Activated CD4-positive, alpha-beta T cell treated with anti-CD3 and anti-CD28 coated beads, Interleukin-2, Interleukin-4, amounts not matched to agents 100 ng/mL and 50 ng/mL, durations not matched to agents 16 hours and 8 hours (primary cell): ENCODE measurements around the gene SHANK2.

Experiments
- DNase-seq: peaks from one replicate; pipeline ENCODE4 v3.0.0-alpha.2; 2020; ENCODE audit warnings: low spot score

SHANK2 gene

DNA sequence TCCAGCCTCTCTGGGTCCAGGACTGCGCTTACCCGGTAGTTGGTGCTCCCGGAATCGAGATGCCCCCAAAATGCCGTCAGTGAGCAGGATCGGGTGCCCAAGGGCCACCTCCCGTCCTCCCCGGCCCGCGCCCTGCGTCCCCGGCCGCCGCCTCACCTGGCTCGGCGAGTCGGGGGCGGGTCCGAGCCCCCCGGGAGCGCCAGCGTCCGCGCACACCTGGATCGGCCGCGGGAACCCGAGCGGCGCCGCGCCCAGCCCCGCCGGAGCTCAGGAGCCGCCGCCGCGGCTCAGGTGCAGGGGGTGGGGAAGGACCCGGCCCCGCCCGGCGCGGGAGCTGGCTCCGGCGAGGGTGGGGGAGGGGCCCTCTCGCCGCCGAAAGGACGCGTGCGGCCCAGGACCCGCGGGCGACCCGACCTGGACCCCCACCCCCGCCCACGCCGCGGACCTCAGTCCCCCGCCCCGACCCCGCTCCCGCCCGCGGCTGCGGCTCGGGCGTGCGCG, at the start of gene SHANK2:
Gene SHANK2 (minus strand): TSS at position 309 of the 501 bp plus-strand sequence. CDS start 105,251 bp downstream, outside the sequence.
- DNase-seq = no peak

DNA sequence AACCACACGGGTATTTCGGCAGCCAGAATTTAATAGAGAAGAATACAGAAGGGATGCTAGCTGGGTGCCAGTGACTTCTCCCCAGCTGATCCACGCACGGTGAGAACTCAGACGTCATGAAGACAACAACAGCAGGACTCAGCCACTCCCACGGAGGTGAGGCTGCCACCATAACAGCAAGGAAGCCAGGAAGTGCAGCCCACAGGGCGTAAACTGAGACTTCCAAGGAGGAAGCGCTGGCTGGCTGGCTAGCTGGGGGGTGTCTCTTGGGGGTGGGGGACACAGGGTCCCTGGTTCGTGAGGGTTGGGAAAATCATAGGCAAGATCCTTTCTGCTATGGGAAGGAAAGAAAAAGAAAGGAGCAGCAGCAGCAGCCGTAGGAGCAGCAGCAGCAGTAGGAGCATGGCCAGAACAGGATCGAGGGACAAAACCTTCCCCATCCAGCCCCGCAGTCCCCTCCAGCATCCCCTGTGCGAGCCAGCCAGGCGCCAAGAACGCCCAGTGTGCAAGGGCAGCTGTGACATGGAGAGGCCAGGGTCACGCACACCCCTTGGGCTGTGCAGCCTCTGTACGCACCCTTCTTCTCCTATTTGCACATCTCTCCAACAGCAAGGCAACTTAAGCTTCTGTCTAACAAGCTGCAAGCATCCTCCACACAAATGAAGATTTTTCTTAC, 49.6 kb upstream of the SHANK2 start:
- DNase-seq = no peak

DNA sequence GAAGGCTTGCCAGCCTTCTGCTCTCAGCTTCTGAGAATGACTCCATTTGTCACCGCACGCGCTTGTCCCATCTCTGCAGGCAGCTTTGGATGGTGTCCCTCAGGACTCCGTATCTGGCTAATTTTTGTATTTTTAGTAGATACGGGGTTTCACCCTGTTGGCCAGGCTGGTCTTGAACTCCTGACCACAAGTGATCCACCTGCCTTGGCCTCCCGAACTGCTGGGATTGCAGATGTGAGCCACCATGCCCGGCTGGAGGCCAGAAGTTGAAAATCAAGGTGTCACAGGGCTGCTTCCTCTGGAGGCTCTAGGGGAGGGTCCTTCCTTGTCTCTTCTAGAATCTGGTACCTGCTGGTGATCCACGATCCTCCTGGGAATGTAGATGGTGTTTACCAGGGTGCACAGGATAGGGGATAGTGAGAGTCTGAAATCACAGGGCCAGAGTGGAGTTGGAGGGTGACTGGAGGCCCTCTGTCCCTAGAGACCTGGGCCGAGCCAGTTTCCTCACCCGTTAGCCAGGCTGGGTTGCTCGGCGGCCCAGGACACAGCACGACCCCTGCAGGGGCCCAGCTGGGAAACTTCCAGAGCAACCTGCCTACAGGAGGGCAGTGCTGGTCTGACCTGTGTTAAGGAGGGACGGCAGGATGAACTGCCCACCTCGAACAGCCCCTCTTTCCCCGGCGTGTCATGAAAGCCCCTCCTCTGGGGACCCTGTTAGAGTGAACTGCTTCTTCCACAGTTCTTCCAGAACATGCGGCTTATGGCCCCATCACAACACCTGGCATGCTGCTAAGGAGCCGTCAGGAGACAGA, 48.9 kb upstream of the SHANK2 start:
- no peak for DNase-seq

DNA sequence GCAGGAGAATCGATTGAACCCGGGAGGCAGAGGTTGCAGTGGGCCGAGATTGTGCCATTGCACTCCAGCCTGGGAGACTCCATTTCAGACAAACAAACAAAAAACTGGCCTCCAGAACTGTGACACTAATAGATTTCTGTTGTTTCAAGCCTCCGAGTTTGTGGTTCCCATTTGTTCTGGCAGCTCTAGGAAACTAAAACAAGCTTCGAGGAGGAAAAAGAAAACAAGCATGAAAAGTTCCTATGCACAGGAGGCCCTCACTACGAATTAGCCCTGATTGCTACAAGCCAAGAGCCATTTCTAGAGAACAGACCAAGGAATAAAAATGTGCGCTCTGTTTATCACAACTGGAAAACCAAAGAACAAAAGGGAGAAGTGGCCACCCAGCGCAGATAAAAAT, 47.8 kb upstream of the SHANK2 start:
- no peak for DNase-seq

DNA sequence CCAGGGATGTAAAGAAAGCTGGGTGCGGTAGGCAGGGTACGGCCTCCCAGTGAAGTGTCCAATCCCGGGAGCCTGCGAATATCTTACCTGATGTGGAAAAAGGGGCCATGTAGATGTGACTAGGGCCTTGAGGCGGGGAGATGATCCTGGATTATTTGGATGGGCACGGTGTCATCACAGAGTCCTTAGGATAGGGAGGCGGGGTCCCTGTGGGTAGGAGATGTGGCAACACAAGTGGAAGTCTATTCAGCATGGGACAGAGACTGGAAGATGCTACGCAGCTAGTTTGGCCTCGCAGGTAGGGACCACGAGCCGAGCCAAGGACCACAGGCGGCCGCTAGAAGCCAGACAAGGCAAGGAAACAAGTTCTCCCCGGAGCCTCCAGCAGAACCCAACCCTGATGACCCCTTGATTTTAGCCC, 46.4 kb upstream of the SHANK2 start:
- no peak for DNase-seq

DNA sequence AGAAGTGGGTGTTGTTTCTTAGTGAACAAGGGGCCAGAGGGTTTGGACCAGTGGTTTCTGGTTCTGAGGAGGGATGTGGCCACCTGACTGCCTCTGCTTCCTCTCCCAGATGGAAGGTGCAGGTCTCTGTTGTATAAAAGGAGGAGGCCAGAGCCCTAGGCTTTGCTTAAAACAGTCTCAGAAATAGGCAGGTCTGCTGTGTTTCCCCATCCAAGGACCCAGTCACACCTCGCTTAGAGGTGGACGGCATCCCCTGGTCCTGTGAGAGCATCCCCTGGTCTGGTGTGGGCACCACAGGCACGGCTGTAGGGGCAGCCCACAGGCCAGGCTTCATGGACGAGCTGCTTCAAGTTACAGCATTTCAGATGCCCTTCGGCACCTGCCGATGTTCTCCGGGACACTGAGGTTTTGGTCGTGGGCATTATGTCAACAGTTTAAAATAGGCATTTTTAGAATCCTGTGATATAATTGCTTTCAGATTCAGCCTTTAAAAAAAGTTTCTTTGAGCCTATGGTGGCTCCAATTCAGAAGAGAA, 45.7 kb upstream of the SHANK2 start:
- DNase-seq = no peak

DNA sequence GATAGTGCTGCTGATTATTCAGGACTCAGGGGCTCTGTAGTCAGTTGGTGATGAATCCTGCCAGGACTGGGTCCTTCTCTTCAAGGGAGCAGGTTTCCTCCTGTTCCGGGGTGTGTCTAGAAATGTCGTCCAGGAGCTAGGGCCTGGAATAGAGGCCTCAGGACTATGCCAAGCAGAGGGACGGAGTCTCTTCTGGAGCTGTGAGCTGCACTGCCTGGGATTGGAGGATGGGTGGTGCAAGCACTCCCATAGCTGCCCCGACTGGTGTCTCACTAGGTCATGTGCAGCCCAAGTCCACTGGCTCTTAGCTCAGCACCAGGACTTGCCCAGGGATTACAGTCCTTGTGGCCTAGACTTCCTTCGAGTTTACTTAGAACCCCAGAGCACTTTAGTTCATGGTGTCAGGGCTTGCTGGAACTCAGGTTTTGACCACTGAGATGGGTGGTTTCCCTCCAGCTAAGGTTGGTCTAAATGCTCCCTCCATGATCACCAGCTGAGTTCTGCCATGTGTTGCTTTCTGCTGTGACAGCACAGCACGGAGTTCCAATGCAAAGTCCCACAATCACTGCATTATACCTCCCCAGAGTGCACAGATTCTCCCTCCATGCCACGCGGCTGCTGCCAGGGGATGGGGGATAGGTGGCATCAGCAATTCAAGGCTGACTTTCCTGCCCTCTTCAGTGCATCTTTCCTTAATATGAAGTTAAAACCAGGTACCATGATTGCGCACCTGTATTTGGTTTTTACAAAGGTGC, 42.6 kb upstream of the SHANK2 start:
- no peak for DNase-seq

DNA sequence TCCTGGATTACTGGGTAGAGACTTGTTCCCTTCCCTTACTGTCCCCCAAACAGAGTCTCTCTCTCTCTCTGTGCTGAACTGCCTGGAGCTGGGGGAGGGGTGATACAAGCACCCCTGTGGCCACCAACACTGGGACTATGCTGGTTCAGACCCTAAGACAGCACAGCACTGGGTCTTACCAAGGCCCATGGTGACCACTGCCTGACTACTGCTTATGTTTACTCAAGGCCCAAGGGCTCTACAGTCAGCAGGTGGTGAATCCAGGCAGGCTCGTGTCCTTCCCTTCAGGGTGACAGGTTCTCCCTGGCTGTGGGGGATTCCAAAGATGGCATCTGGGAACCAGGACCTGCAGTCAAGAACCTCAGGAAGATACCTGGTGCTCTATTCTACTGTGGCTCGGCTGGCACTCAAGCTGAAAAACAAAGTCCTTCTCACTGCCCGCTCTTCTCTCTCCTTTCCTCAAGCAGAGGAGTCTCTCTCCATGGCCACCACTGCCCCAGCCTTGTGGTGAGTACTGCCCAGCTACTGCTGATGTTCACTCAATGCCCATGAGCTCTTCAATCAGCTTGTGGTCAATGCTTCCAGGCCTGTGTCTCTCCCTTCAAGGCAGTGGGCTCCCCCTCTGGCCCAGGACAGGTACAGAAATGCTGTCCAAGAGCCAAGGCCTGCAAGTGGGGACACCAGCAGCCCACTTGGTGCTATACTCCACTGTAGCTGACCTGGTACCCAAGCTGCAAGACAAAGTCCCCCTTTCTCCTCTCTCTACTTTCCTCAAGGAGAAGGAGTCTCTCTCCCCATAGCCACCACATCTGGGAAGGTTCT, 41.8 kb upstream of the SHANK2 start:
- DNase-seq = no peak

DNA sequence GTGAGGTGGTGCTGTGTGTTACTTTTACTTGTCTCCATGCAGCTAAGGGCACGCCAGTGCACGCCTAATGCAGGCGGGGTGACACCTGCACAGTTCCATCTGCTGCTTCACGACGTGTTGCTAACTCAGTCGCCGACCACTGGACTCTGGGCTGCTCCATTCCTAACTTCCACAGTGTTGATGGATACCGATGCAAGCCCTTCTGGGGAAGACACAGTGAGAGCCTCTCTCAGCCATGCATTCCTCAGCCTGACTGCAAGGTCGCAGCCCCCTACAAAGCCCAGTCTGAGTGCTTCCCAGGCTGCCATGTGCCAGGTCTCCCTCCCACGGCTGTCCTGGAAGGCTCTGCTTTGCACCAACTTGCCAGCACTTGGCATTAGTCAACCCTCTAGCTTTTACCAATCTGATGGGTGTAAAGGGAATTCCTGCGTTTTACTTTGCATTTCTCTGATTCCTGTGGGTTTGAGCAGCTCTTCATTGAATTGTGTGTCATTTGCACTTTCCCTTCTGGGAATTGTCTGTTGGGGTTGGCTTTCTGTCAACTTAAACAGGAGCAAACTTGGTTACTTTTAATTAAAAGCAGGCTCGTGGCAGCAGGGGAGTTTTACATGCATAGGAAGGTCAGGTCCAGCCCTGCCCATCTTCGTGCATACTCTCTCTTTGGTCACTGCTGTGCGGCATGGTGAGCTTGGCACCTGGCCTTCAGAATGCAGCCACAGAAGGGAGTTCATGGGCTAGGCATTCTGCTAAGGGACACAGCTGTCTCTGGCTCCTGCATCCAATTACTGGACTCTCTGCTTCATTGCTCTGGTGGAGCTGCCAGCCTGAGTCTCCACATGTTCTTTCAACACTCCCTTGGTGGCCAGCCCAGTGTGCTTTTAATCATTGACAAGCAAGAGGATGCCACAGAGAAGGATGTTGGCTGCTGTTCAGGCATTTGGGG, 34.6 kb upstream of the SHANK2 start:
- no peak for DNase-seq

DNA sequence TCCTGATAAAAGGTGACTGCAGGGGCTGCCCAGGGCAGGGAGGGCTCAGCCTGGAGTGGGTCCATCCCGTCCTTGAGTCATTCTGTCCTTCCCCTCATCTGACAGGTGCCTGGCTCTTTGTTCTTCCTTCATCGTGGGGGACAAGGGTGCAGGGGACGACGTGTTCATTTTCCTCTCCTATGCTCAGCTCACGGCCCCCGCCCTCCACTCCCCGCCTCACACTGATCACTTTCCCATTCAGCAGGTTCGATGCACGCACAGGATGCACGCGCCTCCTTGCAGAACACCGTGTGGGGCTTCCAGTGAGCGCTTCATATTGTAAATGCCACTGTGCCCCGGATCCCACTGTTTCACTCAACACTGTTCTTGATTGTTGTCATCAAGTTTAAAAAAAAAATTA, 32.7 kb upstream of the SHANK2 start:
- no peak for DNase-seq

DNA sequence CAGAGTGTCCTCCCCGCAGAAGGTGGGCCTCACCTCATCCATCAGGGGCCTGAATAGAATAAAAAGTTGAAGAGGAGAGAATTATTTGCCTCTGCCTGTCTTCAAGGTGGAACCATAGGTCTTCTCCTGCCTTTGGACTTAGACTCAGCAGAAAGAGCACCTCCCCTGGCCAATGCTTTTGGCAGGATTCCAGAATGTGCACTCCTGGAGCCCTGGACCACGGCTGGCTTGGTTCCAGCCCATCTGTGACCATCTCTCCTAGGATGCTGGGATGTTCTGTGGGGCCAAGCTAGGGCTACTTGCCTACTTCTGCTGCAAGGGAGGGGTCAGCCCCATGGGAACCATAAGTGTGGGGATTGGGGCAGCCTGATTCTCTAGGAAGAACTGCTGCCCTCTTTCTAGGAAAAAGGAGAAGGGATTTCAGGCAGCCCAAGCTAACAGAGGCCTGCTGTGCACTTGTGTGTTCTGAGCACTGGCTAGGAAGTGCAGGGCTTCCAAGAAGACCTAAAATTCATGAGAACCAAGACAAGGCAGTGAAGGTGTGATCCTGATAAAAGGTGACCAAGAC, 32.2 kb upstream of the SHANK2 start:
- no peak for DNase-seq

DNA sequence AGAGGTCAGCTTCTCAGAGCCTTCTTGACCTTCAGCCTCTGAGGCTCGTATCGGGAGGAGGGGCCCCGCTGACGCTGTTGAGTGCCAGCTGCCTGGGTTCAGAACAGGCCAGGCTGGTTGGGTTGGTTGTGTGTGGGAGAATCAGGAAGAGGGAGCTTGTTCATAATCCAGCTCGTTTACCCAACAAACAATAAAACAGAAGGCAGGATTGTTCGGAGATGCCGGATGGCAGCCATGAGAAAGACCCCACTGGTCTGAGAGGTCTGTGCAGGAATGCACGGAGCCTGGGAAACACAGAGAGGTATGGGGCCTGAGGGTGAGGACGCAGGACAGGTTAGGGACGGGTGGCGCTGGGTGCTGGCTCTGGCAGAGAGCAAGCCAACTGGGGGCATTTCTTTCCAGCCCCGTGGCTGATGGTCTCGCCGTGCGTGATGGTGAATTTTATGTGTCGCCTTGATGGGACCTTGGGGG, 31.6 kb upstream of the SHANK2 start:
- DNase-seq = no peak

DNA sequence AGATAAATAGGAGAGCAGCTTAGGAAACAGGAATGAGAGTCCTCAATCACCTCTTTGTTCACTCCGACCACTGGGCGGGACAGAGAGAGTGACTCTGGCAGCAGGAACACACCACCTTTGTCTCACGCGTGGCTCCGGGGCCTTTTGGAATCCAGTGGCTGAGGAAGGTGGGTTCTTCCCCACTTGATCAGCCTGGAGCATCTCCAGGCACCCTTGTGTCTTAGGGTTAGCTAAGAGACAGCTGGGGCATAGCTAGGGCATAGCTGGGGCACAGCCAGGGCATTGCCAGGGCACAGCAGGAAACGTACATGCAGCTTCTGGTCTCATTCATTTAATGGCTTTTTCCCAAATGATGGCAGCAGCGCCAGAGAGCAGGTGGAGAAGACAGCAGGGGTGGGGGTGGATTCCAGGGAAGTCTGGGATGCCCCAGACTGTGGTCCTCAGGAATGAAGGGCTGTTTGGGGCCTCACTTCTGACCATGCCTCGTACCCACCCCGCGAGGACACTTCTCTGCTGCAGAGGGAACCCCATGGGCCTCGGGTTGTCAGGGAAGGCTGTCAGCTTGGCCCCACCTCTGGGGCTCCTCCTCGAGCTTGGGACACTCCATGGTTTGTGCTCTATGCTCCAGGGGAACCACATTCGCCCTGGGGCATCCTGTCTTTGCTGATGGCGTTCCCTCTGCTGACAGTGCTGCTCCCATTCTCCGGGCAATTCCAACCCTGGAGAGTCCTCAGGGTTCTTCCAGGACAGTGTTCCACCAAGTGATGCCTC, 30.4 kb upstream of the SHANK2 start:
- no peak for DNase-seq

DNA sequence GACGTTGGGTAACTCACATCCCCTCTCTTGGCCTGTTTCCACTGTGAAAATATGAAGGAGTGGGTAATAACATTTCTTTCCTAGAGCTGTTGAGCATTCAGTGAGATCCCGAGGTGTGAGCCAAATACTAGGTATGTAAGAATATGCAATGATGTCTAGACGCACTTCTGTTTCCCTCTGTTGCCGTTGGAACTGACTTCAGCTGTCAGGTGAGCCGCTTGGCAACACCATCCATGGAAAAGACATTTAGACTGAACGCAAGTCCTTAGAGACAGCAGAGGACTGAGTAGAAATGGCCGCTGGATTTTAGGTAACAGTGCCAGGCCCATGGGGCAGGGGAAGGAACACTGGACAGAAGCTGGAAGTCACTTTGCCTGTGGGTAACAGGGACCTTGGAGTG, 29.5 kb upstream of the SHANK2 start:
- DNase-seq = no peak

DNA sequence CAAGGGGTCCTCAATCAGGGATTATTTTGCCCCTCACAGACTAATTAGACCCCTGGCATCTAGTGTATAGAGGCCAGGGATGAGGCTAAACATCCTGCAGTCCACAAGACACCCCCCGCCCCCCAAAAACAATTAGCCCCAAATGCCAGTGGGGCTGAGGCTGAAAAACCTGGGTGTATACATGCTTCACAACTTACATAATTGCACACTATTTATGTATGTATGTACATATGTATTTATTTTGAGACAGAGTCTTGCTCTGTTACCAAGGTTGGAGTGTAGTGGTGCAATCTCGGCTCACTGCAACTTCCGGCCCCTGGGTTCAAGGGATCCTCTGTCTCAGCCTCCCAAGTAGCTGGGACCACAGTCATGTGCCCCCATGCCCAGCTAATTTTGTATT, 28.8 kb upstream of the SHANK2 start:
- DNase-seq = no peak

DNA sequence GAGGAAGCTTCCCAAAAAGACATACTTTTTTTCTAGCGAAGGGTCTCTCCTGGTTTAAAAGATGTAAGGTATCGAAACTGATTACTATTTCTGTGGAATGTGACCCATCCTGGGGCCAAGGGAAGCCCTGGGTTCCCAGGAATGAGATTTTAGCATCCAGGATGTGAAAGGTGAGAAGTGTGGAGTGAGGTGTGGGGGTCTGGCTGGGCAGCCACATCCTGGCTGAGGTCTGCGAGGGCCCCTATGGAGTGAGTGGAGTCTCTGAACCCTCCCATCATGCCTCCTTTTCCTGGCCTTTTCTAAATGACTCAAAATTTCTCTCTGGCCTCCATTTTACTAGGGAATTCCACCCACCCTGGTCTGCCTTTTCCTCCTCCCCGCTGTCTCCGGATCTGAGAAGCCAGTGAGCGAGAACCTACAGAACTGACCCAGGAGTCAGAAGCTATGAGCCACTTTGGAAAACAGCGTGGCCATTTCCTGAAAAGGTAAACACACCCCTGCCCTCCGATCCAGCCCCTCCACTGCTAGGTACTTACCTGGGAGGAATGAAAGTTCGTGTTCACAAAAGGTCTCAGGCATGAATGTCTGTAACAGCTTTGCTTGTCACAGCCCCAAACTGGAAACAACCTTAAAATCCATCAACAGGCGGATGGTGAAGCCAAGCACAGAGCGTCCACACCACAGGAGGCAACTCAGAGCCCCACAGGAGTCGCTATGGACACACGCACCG, 27.7 kb upstream of the SHANK2 start:
- no peak for DNase-seq

DNA sequence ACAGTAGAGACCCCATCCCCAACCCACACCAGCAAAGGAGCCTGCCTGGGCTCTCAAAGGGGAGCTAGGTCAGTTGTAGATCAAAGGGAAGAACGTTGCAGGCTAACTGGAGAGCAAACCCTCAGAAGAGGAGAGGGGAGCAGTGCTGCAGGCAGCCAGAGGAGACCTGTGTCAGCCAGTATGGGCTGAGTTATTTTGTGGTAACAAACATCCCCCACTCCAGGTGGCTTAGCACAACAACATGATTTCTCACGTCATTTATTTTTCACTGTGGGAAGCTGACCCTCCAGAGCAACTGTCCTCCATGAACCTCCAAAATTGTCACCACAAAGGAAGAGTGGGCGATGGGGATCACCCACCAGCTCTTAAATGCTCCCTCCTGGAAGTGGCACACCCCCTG, 19.8 kb upstream of the SHANK2 start:
- no peak for DNase-seq
